Measurements from ENCODE around the gene RBM10. TPM values are rescaled to one million over a fixed set of nuclear protein-coding genes. Genes with fewer than 3 reads are reported as not detected.
A peak's percentile ranks its signal among the peaks of the same experiment; 100 is the strongest.

Gene RBM10
- total and polyA plus RNA-seq, 2 donors (not counting 3 experiments of a cell fraction or from before 2014, with no cell fraction given): 37.3 to 51.5 TPM

GRCh38 chrX:47233333-47234113 lies 88.5 kb downstream of the RBM10 start:
- Histone ChIP-seq H3K9me1 (replicated peaks; ENCODE audit: control insufficient read depth, extremely low read depth, insufficient read depth, low read length) (no peaks in the 10 kb centered on the region), H3K27me3 (ENCODE audit: control insufficient read depth in 2 of 2, insufficient read depth in 2 of 2, low read length in 2 of 2) (no peaks in the 10 kb centered on the region), H3K4me1 (ENCODE audit: control insufficient read depth, extremely low read depth, insufficient read depth, low read length) (peaks cover 3% of the 10 kb centered on the region), H3K79me2 (ENCODE audit: control insufficient read depth, insufficient read depth, low read length) (peaks cover 8% of the 10 kb centered on the region), H3K9me3 (replicated peaks; ENCODE audit: control insufficient read depth, insufficient read depth, low read length) (no peaks in the 10 kb centered on the region), H2AFZ (ENCODE audit: low read depth, low read length) (peak overlapping the region; percentile 75), H3K27ac (ENCODE audit: insufficient read depth, low read depth, low read length) (peak overlapping the region; percentile 95), H3K4me3 (replicated peaks in 1 of 3; ENCODE audit: insufficient read depth in 1 of 3, low read depth in 1 of 3, low read length in 3 of 3) (peak overlapping the region; percentile 42 to 96 (median 74)), H3K4me2 (ENCODE audit: insufficient read depth, low read length) (peak overlapping the region; percentile 72), H3K9ac (replicated peaks; ENCODE audit: extremely low read depth, insufficient read depth, low read length) (peak overlapping the region; percentile 99), H3K36me3 (ENCODE audit: control insufficient read depth in 2 of 2, extremely low read depth in 1 of 2, insufficient read depth in 2 of 2, low read length in 2 of 2) (peaks cover 0 to 4% of the 10 kb centered on the region in 2 experiments), H4K20me1 (replicated peaks; ENCODE audit: control insufficient read depth, extremely low read depth, insufficient read depth, low read length) (no peaks in the 10 kb centered on the region)
- BruUV-seq (replicated peaks): no TSS peak
- FAIRE-seq (peak; percentile 95), DNase-seq (ENCODE audit: low read depth, low spot score) (peak; percentile 93)
- intact Hi-C loops (cut with micrococcal nuclease) (loop anchor here (1.0 to 5.0 kb wide), 3 partner anchors 15 to 149 kb away; partner anchors contain the start of genes CDK16 and UBA1), dilution Hi-C loops (cut with MboI; ENCODE audit: extremely low pct_ligation_motif_present, low sequenced_read_pairs) (no loop called here)
- peak; percentile 56 for TF ChIP-seq POLR2A (IDR thresholded peaks at IDR 0.05; ENCODE audit: low read depth, low read length)
- TF ChIP-seq FOS (IDR thresholded peaks at IDR 0.05; ENCODE audit: borderline replicate concordance, insufficient read depth, low read length): no peak
- TF ChIP-seq MYC (IDR thresholded peaks at IDR 0.05; ENCODE audit: low read depth, low read length): no peak
- POLR2A ChIA-PET: interaction anchor here (0.6 to 1.7 kb wide), 3 partner anchors 12 to 64 kb away, joined by 3 to 10 read pairs (median 3); partner anchors contain the start of gene CDK16
- CTCF ChIA-PET: interaction anchor here (1.0 to 1.7 kb wide), 3 partner anchors 79 to 290 kb away, joined by 4 to 15 read pairs (median 5); no protein-coding TSS in a partner anchor

GRCh38 chrX:47234583-47234982 lies 89.6 kb downstream of the RBM10 start:
- H3K4me2 ChIP-seq (ENCODE audit: insufficient read depth, low read length): peak overlapping the region; percentile 72
- intact Hi-C loops (cut with micrococcal nuclease) (loop anchor here (5.0 kb wide), 1 partner anchor 148 kb away; no protein-coding TSS in a partner anchor), dilution Hi-C loops (cut with MboI; ENCODE audit: extremely low pct_ligation_motif_present, low sequenced_read_pairs) (no loop called here)
- H3K27ac ChIP-seq (ENCODE audit: insufficient read depth, low read depth, low read length): peak overlapping the region; percentile 95
- POLR2A ChIA-PET: no interaction called here
- H3K9me3 ChIP-seq (replicated peaks; ENCODE audit: control insufficient read depth, insufficient read depth, low read length): no peaks in the 10 kb centered on the region
- H3K9me1 ChIP-seq (replicated peaks; ENCODE audit: control insufficient read depth, extremely low read depth, insufficient read depth, low read length): no peaks in the 10 kb centered on the region
- peak overlapping the region in 2 of 3 experiments; percentile 74 to 96 for H3K4me3 ChIP-seq (replicated peaks in 1 of 3; ENCODE audit: insufficient read depth in 1 of 3, low read depth in 1 of 3, low read length in 3 of 3)
- no peak for DNase-seq (ENCODE audit: low read depth, low spot score)
- H3K79me2 ChIP-seq (ENCODE audit: control insufficient read depth, insufficient read depth, low read length): peaks cover 8% of the 10 kb centered on the region
- no peak for TF ChIP-seq POLR2A (IDR thresholded peaks at IDR 0.05; ENCODE audit: low read depth, low read length)
- no peak for TF ChIP-seq EZH2 (IDR thresholded peaks at IDR 0.05; ENCODE audit: borderline replicate concordance, low read depth, low read length, severe bottlenecking)
- TF ChIP-seq CTCF (IDR thresholded peaks at IDR 0.05; ENCODE audit: extremely low read depth in 1 of 2, insufficient read depth in 1 of 2, low read depth in 1 of 2, low read length in 2 of 2): no peak
- no peak for TF ChIP-seq MYC (IDR thresholded peaks at IDR 0.05; ENCODE audit: low read depth, low read length)
- TF ChIP-seq FOS (IDR thresholded peaks at IDR 0.05; ENCODE audit: borderline replicate concordance, insufficient read depth, low read length): no peak
- TF ChIP-seq POLR2AphosphoS5 (IDR thresholded peaks at IDR 0.05; ENCODE audit: insufficient read depth, low read depth, low read length): no peak
- no peak for TF ChIP-seq JUN (IDR thresholded peaks at IDR 0.05; ENCODE audit: borderline replicate concordance, insufficient read depth, insufficient read length, low read depth)
- no peak for TF ChIP-seq GATA2 (IDR thresholded peaks at IDR 0.05; ENCODE audit: insufficient read depth, insufficient read length, low read depth, low read length)
- no peak for TF ChIP-seq MAX (IDR thresholded peaks at IDR 0.05; ENCODE audit: insufficient read depth, insufficient read length)
- H3K9ac ChIP-seq (replicated peaks; ENCODE audit: extremely low read depth, insufficient read depth, low read length): peak overlapping the region; percentile 99
- H3K27me3 ChIP-seq (ENCODE audit: control insufficient read depth in 2 of 2, insufficient read depth in 2 of 2, low read length in 2 of 2): no peaks in the 10 kb centered on the region
- peaks cover 3% of the 10 kb centered on the region for H3K4me1 ChIP-seq (ENCODE audit: control insufficient read depth, extremely low read depth, insufficient read depth, low read length)
- H2AFZ ChIP-seq (ENCODE audit: low read depth, low read length): no peak overlapping the region
- CTCF ChIA-PET: no interaction called here
- H3K36me3 ChIP-seq (ENCODE audit: control insufficient read depth in 2 of 2, extremely low read depth in 1 of 2, insufficient read depth in 2 of 2, low read length in 2 of 2): no peaks in the 10 kb centered on the region
- no peak for FAIRE-seq
- H4K20me1 ChIP-seq (replicated peaks; ENCODE audit: control insufficient read depth, extremely low read depth, insufficient read depth, low read length): no peaks in the 10 kb centered on the region
- BruUV-seq (replicated peaks): no TSS peak

All from endothelial cell of umbilical vein (primary cell).